HCT116 (cell line): Measurements from ENCODE around the gene TES. TPM values are rescaled to one million over a fixed set of nuclear protein-coding genes. Genes with fewer than 3 reads are reported as not detected.
A peak's percentile ranks its signal among the peaks of the same experiment; 100 is the strongest.

ENCODE experiments used
- ATAC-seq: fragments of 200-7000 bp; cut with Tn5 transposase; 2 replicates; pipeline ENCODE4 v1.9.1; 2020; ENCODE audit warnings: mild to moderate bottlenecking, moderate library complexity
- BruUV-seq: library from RNA; stranded (reverse); fragments of 400-500 nt; replicated peaks from 2 replicates; lab custom pipeline; 2021; lab: Mats Ljungman, UMichigan
- CTCF ChIA-PET: fragments of 300-600 bp; sonication (Branson Sonifier 250); formaldehyde crosslinking; loops from one replicate; lab custom pipeline; 2021; ENCODE audit warnings: antibody characterized with exemption; lab: Charles Lee
- POLR2A ChIA-PET: fragments of 300-600, 350-600 bp; sonication (Branson Sonifier 250); formaldehyde crosslinking; loops from one replicate; lab custom pipeline; 2021; ENCODE audit warnings: antibody characterized with exemption; lab: Charles Lee
- RAD21 ChIA-PET, 2 experiments: fragments of 300-600 bp; sonication (Branson Sonifier 250); formaldehyde crosslinking; loops; one replicate each; lab custom pipeline; 2023; ENCODE audit warnings: low total read pairs in 2 of 2; ENCODE audit not compliant: uncharacterized antibody in 2 of 2, unreplicated experiment in 2 of 2, low non-redundant PET in 1 of 2; lab: Charles Lee
- DNase-seq: peaks from one replicate; pipeline ENCODE4 v3.0.0-alpha.2; 2010; ENCODE audit warnings: low read depth, low spot score
- H2AFZ ChIP-seq: fragments of 200-600 bp; shearing (Covaris generic), sonication (generic); 2 replicates; pipeline ENCODE4 v1.6.1; 2017; ENCODE audit warnings: low read depth, mixed run types, mixed read lengths, antibody characterized with exemption, low read length; ENCODE audit not compliant: poor library complexity, severe bottlenecking
- H3K27ac ChIP-seq: 2 replicates; pipeline ENCODE4 v1.5.1; 2012; ENCODE audit warnings: low read depth, low read length
- H3K27me3 ChIP-seq: fragments of 200-600 bp; sonication (generic); 2 replicates; pipeline ENCODE4 v1.6.1; 2016; ENCODE audit warnings: mixed run types, low read length, mixed read lengths; ENCODE audit not compliant: insufficient read depth
- H3K36me3 ChIP-seq, 2 experiments: fragments of 200-500 bp in 1 of 2; fragments of 200-600 bp in 1 of 2; sonication (Bioruptor generic) in 1 of 2; sonication (generic) in 1 of 2; 2 replicates each; pipeline versions ENCODE4 v1.5.1 to v1.6.1; 2014 to 2016; ENCODE audit warnings: low read length in 2 of 2, inconsistent platforms in 1 of 2, mixed read lengths in 1 of 2, mixed run types in 1 of 2; ENCODE audit not compliant: insufficient read depth in 2 of 2, control insufficient read depth in 1 of 2
- H3K4me1 ChIP-seq, 2 experiments: fragments of 200-600 bp in 1 of 2; sonication (generic) in 1 of 2; 2 replicates each; pipeline versions ENCODE4 v1.5.1 to v1.6.1; 2012 to 2017; ENCODE audit warnings: low read length in 2 of 2, inconsistent platforms in 1 of 2, mild to moderate bottlenecking in 1 of 2, mixed read lengths in 1 of 2, mixed run types in 1 of 2, moderate library complexity in 1 of 2; ENCODE audit not compliant: insufficient read depth in 2 of 2, control insufficient read depth in 1 of 2
- H3K4me2 ChIP-seq: fragments of 200-600 bp; sonication (generic); 2 replicates; pipeline ENCODE4 v1.6.1; 2017; ENCODE audit warnings: mixed run types, low read length, mixed read lengths
- H3K4me3 ChIP-seq, 2 experiments: fragments of 200-600 bp in 1 of 2; sonication (generic) in 1 of 2; replicated peaks in 1 of 2; 2 replicates each; pipeline ENCODE4 v1.5.1; 2011 to 2016; ENCODE audit warnings: low read length in 2 of 2, control low read depth in 1 of 2, low read depth in 1 of 2, mild to moderate bottlenecking in 1 of 2, mixed read lengths in 1 of 2, mixed run types in 1 of 2
- H3K79me2 ChIP-seq: fragments of 200-600 bp; sonication (generic); 2 replicates; pipeline ENCODE4 v1.6.1; 2017; ENCODE audit warnings: mild to moderate bottlenecking, mixed run types, low read length, moderate library complexity, mixed read lengths; ENCODE audit not compliant: insufficient read depth
- H3K9ac ChIP-seq: fragments of 200-600 bp; sonication (generic); 2 replicates; pipeline ENCODE4 v1.6.1; 2016; ENCODE audit warnings: low read length, mixed read lengths
- H3K9me2 ChIP-seq: fragments of 200-600 bp; sonication (generic), shearing (Covaris generic); 2 replicates; pipeline ENCODE4 v1.6.1; 2017; ENCODE audit warnings: mixed run types, mild to moderate bottlenecking, moderate library complexity; ENCODE audit not compliant: insufficient read depth
- H3K9me3 ChIP-seq, 2 experiments: fragments of 200-500 bp in 1 of 2; fragments of 200-600 bp in 1 of 2; sonication (Bioruptor generic) in 1 of 2; sonication (generic) in 1 of 2; 2 replicates each; pipeline ENCODE4 v1.6.1; 2014 to 2017; ENCODE audit warnings: low read length in 2 of 2, mixed read lengths in 2 of 2, inconsistent platforms in 1 of 2, low read depth in 1 of 2, mild to moderate bottlenecking in 1 of 2, mixed run types in 1 of 2, moderate library complexity in 1 of 2; ENCODE audit not compliant: control insufficient read depth in 1 of 2, insufficient read depth in 1 of 2
- H4K20me1 ChIP-seq: fragments of 200-600 bp; sonication (generic), shearing (Covaris generic); 2 replicates; pipeline ENCODE4 v1.6.1; 2017; ENCODE audit warnings: mixed run types, mild to moderate bottlenecking, moderate library complexity; ENCODE audit not compliant: insufficient read depth
- CBX3 ChIP-seq: IDR thresholded peaks from 2 replicates; pipeline ENCODE4 v1.6.1; 2012; ENCODE audit warnings: low read depth
- CEBPB ChIP-seq: IDR thresholded peaks from 2 replicates; pipeline ENCODE4 v1.6.1; 2012; ENCODE audit warnings: low read depth
- EGR1 ChIP-seq: IDR thresholded peaks from 2 replicates; pipeline ENCODE4 v1.6.1; 2012; ENCODE audit warnings: low read depth
- ELF1 ChIP-seq: IDR thresholded peaks from 2 replicates; pipeline ENCODE4 v1.6.1; 2012; ENCODE audit warnings: low read depth, borderline replicate concordance
- EZH2phosphoT487 ChIP-seq: fragments of 200-600 bp; IDR thresholded peaks from 2 replicates; pipeline ENCODE4 v1.6.1; 2018; ENCODE audit warnings: antibody characterized with exemption, borderline replicate concordance
- FOSL1 ChIP-seq: IDR thresholded peaks from 2 replicates; pipeline ENCODE4 v1.6.1; 2012; ENCODE audit warnings: low read depth
- JUND ChIP-seq: IDR thresholded peaks from 2 replicates; pipeline ENCODE4 v1.6.1; 2012
- POLR2AphosphoS5 ChIP-seq: IDR thresholded peaks from 2 replicates; pipeline ENCODE4 v1.6.1; 2011; ENCODE audit warnings: mild to moderate bottlenecking, low read depth, low read length, moderate library complexity
- RAD21 ChIP-seq: IDR thresholded peaks from 2 replicates; pipeline ENCODE4 v1.6.1; 2012; ENCODE audit warnings: low read depth, mild to moderate bottlenecking
- REST ChIP-seq: IDR thresholded peaks from 2 replicates; pipeline ENCODE4 v1.6.1; 2012; ENCODE audit warnings: low read depth
- SIN3A ChIP-seq: IDR thresholded peaks from 2 replicates; pipeline ENCODE4 v1.6.1; 2012; ENCODE audit warnings: low read depth
- SP1 ChIP-seq: IDR thresholded peaks from 2 replicates; pipeline ENCODE4 v1.6.1; 2012; ENCODE audit warnings: low read depth
- SRF ChIP-seq: IDR thresholded peaks from 2 replicates; pipeline ENCODE4 v1.6.1; 2012; ENCODE audit warnings: low read depth
- TCF7L2 ChIP-seq: IDR thresholded peaks from 2 replicates; pipeline ENCODE4 v1.7.0; 2011; ENCODE audit warnings: borderline replicate concordance, inconsistent platforms; ENCODE audit not compliant: insufficient read depth, insufficient read length; ENCODE audit errors: extremely low read depth
- YY1 ChIP-seq: IDR thresholded peaks from 2 replicates; pipeline ENCODE4 v1.6.1; 2011; ENCODE audit warnings: low read length, low read depth, moderate library complexity, mild to moderate bottlenecking; ENCODE audit not compliant: insufficient replicate concordance; ENCODE audit errors: extremely low read depth
- ZFX ChIP-seq: fragments of 450-650 bp; IDR thresholded peaks from 2 replicates; pipeline ENCODE4 v1.6.1; 2017
- ZNF274 ChIP-seq: fragments of 200-500 bp; sonication (Bioruptor generic); IDR thresholded peaks from 2 replicates; pipeline ENCODE4 v1.6.1; 2014; ENCODE audit warnings: mild to moderate bottlenecking, low read depth, low read length, inconsistent platforms
- intact Hi-C: fragments of 100-400 bp; cut with micrococcal nuclease; formaldehyde crosslinking; loops from 2 replicates; pipeline ENCODE4 v1.10.0; 2022
- total RNA-seq: library from RNA; stranded (reverse); gene quantifications from one replicate; pipeline ENCODE4 v1.2.1, GENCODE V29; 2021; ENCODE audit not compliant: unreplicated experiment
- TF ChIP-seq, protein P1 (sequence below): IDR thresholded peaks from 2 replicates; pipeline ENCODE4 v1.6.1; 2012

TES gene
- total RNA-seq, 1 experiment from 2014 or later, result 129 TPM

- no peak for DNase-seq
- H3K4me1 ChIP-seq, result peaks cover 37 to 74% of the 10 kb centered on the region in 2 experiments
- H3K9me3 ChIP-seq, result no peaks in the 10 kb centered on the region
- CTCF ChIA-PET, result interaction anchor here (1.6 kb wide), 1 partner anchor 265 kb away, joined by 3 read pairs; no protein-coding TSS in a partner anchor
- H3K4me3 ChIP-seq, result no peak overlapping the region
- RAD21 ChIA-PET, result no interaction called here
- H3K9me2 ChIP-seq, result no peaks in the 10 kb centered on the region
- peak overlapping the region; percentile 13; the same call in 1 of the 2 replicates for H3K27ac ChIP-seq
- H3K9ac ChIP-seq, result no peak overlapping the region
- no peak for TF ChIP-seq RAD21
- no peak for TF ChIP-seq EGR1
- no peak for TF ChIP-seq SIN3A
- no peak for TF ChIP-seq ELF1
- TF ChIP-seq ZFX, result no peak
- no peak for TF ChIP-seq SRF
- no peak for TF ChIP-seq TCF7L2
- TF ChIP-seq CBX3, result no peak
- no peak for TF ChIP-seq YY1
- TF ChIP-seq POLR2AphosphoS5, result no peak
- TF ChIP-seq, protein P1, sequence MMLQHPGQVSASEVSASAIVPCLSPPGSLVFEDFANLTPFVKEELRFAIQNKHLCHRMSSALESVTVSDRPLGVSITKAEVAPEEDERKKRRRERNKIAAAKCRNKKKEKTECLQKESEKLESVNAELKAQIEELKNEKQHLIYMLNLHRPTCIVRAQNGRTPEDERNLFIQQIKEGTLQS, result no peak
- no peak for TF ChIP-seq REST
- TF ChIP-seq SP1, result no peak
- no peak for TF ChIP-seq ZNF274
- TF ChIP-seq EZH2phosphoT487, result no peak
- no peak for TF ChIP-seq JUND
- TF ChIP-seq CEBPB, result no peak
- no peak for TF ChIP-seq FOSL1
- TF ChIP-seq, all 23 proteins: peak for 0
- Histone ChIP-seq H3K4me2 (peak overlapping the region; percentile 10; the same call in 1 of the 2 replicates), H3K27me3 (no peaks in the 10 kb centered on the region), H3K36me3 (no peaks in the 10 kb centered on the region), H4K20me1 (no peaks in the 10 kb centered on the region), H2AFZ (no peak overlapping the region), H3K79me2 (no peaks in the 10 kb centered on the region)
- no TSS peak for BruUV-seq
- ATAC-seq, result no peak
- intact Hi-C loops, result loop anchor here (5.0 kb wide), 1 partner anchor 170 kb away; no protein-coding TSS in a partner anchor
- POLR2A ChIA-PET, result no interaction called here
Measured at GRCh38 chr7:116261904-116262303, 51.6 kb downstream of the TES start.
